GM10266 (cell line): ENCODE measurements around the gene CTNNA3.

Experiments used
- DNase-seq: peaks from one replicate; pipeline ENCODE4 v3.0.0; 2012; ENCODE audit errors: extremely low spot score
- CTCF ChIP-seq: IDR thresholded peaks from 2 replicates; pipeline ENCODE4 v1.5.1; 2012; ENCODE audit warnings: mild to moderate bottlenecking, low read depth; ENCODE audit not compliant: control insufficient read depth, insufficient read depth; ENCODE audit errors: missing control alignments

CTNNA3 gene

GRCh38 chr10:67629461-67629971 lies 66.5 kb downstream of the CTNNA3 start:
- no peak for TF ChIP-seq CTCF
- no peak for DNase-seq

GRCh38 chr10:67622984-67623383 lies 73.0 kb downstream of the CTNNA3 start:
- TF ChIP-seq CTCF, result no peak
- DNase-seq, result no peak

GRCh38 chr10:67622511-67622910 lies 73.5 kb downstream of the CTNNA3 start:
- TF ChIP-seq CTCF, result no peak
- DNase-seq, result no peak

GRCh38 chr10:67621834-67622233 lies 74.2 kb downstream of the CTNNA3 start:
- DNase-seq, result no peak
- no peak for TF ChIP-seq CTCF

GRCh38 chr10:67618116-67618515 lies 77.9 kb downstream of the CTNNA3 start:
- DNase-seq, result no peak
- TF ChIP-seq CTCF, result no peak

- no peak for TF ChIP-seq CTCF
- DNase-seq, result no peak
These were observed 83.1 kb downstream of the CTNNA3 start for GRCh38 chr10:67612577-67613537.

- TF ChIP-seq CTCF, result no peak
- DNase-seq, result no peak
These were observed 83.8 kb downstream of the CTNNA3 start for GRCh38 chr10:67612176-67612575.
